ENCODE measurements around the gene PIK3R3.

Gene PIK3R3

GRCh38 chr1:46113948-46114347, 18.5 kb downstream of the PIK3R3 start:
- no peak overlapping the region for H3K4me3 ChIP-seq (ENCODE audit: control insufficient read depth, low read depth, low read length)
- TF ChIP-seq, protein P1, sequence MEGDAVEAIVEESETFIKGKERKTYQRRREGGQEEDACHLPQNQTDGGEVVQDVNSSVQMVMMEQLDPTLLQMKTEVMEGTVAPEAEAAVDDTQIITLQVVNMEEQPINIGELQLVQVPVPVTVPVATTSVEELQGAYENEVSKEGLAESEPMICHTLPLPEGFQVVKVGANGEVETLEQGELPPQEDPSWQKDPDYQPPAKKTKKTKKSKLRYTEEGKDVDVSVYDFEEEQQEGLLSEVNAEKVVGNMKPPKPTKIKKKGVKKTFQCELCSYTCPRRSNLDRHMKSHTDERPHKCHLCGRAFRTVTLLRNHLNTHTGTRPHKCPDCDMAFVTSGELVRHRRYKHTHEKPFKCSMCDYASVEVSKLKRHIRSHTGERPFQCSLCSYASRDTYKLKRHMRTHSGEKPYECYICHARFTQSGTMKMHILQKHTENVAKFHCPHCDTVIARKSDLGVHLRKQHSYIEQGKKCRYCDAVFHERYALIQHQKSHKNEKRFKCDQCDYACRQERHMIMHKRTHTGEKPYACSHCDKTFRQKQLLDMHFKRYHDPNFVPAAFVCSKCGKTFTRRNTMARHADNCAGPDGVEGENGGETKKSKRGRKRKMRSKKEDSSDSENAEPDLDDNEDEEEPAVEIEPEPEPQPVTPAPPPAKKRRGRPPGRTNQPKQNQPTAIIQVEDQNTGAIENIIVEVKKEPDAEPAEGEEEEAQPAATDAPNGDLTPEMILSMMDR (IDR thresholded peaks at IDR 0.05; ENCODE audit: control insufficient read depth, insufficient read depth, low read depth, low read length, missing control alignments), result no peak
- no peak for DNase-seq (ENCODE audit: low read depth)

GRCh38 chr1:46112108-46112507, 20.3 kb downstream of the PIK3R3 start:
- TF ChIP-seq, protein P1 (IDR thresholded peaks at IDR 0.05; ENCODE audit: control insufficient read depth, insufficient read depth, low read depth, low read length, missing control alignments), result no peak
- DNase-seq (ENCODE audit: low read depth), result no peak
- no peak overlapping the region for H3K4me3 ChIP-seq (ENCODE audit: control insufficient read depth, low read depth, low read length)

DNA sequence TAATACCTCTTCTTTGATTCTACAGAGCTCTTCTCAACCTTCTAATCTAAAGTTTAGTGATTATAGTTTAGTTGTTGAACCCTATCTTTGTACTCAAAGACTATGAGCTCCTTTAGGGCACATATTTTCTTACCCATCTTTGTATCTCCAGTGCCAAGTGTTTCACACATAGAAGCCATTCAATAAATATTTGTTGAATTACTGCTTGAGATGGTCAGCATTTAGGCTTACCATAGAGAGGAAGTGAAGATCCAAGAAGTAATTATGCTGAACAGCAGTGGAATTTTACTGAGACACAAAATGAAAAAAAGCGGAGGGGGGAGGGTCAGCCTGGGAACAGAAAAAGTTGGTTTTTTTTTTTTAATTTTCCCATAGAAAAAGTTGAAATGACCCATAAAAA, 21.9 kb downstream of the PIK3R3 start:
- no peak overlapping the region for H3K4me3 ChIP-seq (ENCODE audit: control insufficient read depth, low read depth, low read length)
- TF ChIP-seq, protein P1 (IDR thresholded peaks at IDR 0.05; ENCODE audit: control insufficient read depth, insufficient read depth, low read depth, low read length, missing control alignments), result no peak
- no peak for DNase-seq (ENCODE audit: low read depth)

GRCh38 chr1:46102769-46103476, 29.5 kb downstream of the PIK3R3 start:
- TF ChIP-seq, protein P1 (IDR thresholded peaks at IDR 0.05; ENCODE audit: control insufficient read depth, insufficient read depth, low read depth, low read length, missing control alignments), result no peak
- DNase-seq (ENCODE audit: low read depth), result no peak
- no peak overlapping the region for H3K4me3 ChIP-seq (ENCODE audit: control insufficient read depth, low read depth, low read length)

DNA sequence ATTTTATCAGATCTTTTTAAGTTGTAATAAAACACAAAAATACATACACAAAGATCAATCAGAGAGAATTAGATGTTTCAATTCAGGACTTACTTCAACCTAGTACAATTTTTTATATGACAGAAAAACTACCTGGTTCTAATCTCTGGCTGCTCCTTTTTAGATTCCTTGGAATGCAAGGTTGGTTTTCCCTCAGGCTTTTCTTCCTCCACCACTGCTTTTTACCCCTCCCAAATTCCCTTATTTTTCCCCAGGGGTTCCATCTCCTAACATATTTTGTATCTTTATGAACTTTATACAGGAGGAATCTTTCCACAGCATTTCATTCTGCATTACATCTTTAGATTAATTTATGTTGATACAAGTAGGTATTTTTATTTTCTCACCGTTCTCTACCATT, 33.2 kb downstream of the PIK3R3 start:
- TF ChIP-seq, protein P1 (IDR thresholded peaks at IDR 0.05; ENCODE audit: control insufficient read depth, insufficient read depth, low read depth, low read length, missing control alignments), result no peak
- no peak overlapping the region for H3K4me3 ChIP-seq (ENCODE audit: control insufficient read depth, low read depth, low read length)
- no peak for DNase-seq (ENCODE audit: low read depth)

GRCh38 chr1:46098027-46098712, 34.3 kb downstream of the PIK3R3 start:
- TF ChIP-seq, protein P1 (IDR thresholded peaks at IDR 0.05; ENCODE audit: control insufficient read depth, insufficient read depth, low read depth, low read length, missing control alignments), result no peak
- DNase-seq (ENCODE audit: low read depth), result no peak
- H3K4me3 ChIP-seq (ENCODE audit: control insufficient read depth, low read depth, low read length), result no peak overlapping the region

All from AG09309 (cell line).